Measurements from ENCODE around the gene IKZF1.

- TF ChIP-seq CTCF (IDR thresholded peaks at IDR 0.05; ENCODE audit: low read depth, low read length, poor library complexity, severe bottlenecking) (no peak), EZH2phosphoT487 (IDR thresholded peaks at IDR 0.05; ENCODE audit: borderline replicate concordance, low read length) (no peak)
Measured at GRCh38 chr7:50334341-50334994, 30.0 kb downstream of the IKZF1 start.
